NCI-H774 (cell line): ENCODE measurements around the gene SCGB2B2.
"Not testable (repeated sequence)": the region's sequence is repeated elsewhere in the genome, so short reads cannot be mapped to it uniquely, and the experiment has no call there.

Experiments used
- DNase-seq: peaks from one replicate; lab custom pipeline; 2025; lab: John Stamatoyannopoulos, UW

Gene SCGB2B2

GRCh38 chr19:34676697-34677385 lies at the start of gene SCGB2B2:
Gene SCGB2B2 (minus strand): TSS chr19:34677159. CDS start chr19:34594563, 82,596 bp downstream.
- peak; percentile 86 for DNase-seq

GRCh38 chr19:34725400-34725799 lies 48.4 kb upstream of the SCGB2B2 start:
- DNase-seq, result no peak

- DNase-seq, result no peak
Observed at GRCh38 chr19:34722353-34722752, 45.4 kb upstream of the SCGB2B2 start.

- no peak for DNase-seq
Observed at GRCh38 chr19:34715357-34715756, 38.4 kb upstream of the SCGB2B2 start.

GRCh38 chr19:34713262-34713637 lies 36.3 kb upstream of the SCGB2B2 start:
- no peak for DNase-seq

GRCh38 chr19:34712395-34713261 lies 35.7 kb upstream of the SCGB2B2 start:
- peak; percentile 48 for DNase-seq

GRCh38 chr19:34711890-34712289 lies 34.9 kb upstream of the SCGB2B2 start:
- DNase-seq, result no peak

- peak; percentile 10 for DNase-seq
Observed at GRCh38 chr19:34707661-34708060, 30.7 kb upstream of the SCGB2B2 start.

- DNase-seq, result no peak
Observed at GRCh38 chr19:34692549-34692948, 15.6 kb upstream of the SCGB2B2 start.

GRCh38 chr19:34690372-34690771 lies 13.4 kb upstream of the SCGB2B2 start:
- no peak for DNase-seq

GRCh38 chr19:34688592-34688991 lies 11.6 kb upstream of the SCGB2B2 start:
- DNase-seq, result no peak

- DNase-seq, result no peak
Observed at GRCh38 chr19:34687348-34687747, 10.4 kb upstream of the SCGB2B2 start.

GRCh38 chr19:34686455-34686854 lies 9.5 kb upstream of the SCGB2B2 start:
- DNase-seq, result no peak

- not testable (repeated sequence) for DNase-seq
Observed at GRCh38 chr19:34685266-34685665, 8.3 kb upstream of the SCGB2B2 start.

- no peak for DNase-seq
Observed at GRCh38 chr19:34681478-34681877, 4.5 kb upstream of the SCGB2B2 start.

GRCh38 chr19:34678421-34678820 lies 1.5 kb upstream of the SCGB2B2 start:
- DNase-seq, result no peak

GRCh38 chr19:34678085-34678412 lies 1.1 kb upstream of the SCGB2B2 start:
- DNase-seq, result no peak

GRCh38 chr19:34677386-34678084 lies 576 bp upstream of the SCGB2B2 start, which contains the start of gene ZNF302:
Gene ZNF302 (plus strand): TSS chr19:34677678. CDS start chr19:34678805, 1,127 bp downstream.
- peak; percentile 95 for DNase-seq

GRCh38 chr19:34675919-34676318 lies 1.0 kb downstream of the SCGB2B2 start:
- DNase-seq, result no peak

GRCh38 chr19:34675250-34675649 lies 1.7 kb downstream of the SCGB2B2 start:
- no peak for DNase-seq

- DNase-seq, result no peak
Observed at GRCh38 chr19:34673590-34673989, 3.4 kb downstream of the SCGB2B2 start.

GRCh38 chr19:34671972-34672371 lies 5.0 kb downstream of the SCGB2B2 start:
- DNase-seq, result no peak

GRCh38 chr19:34669305-34669704 lies 7.7 kb downstream of the SCGB2B2 start:
- DNase-seq, result no peak
